Activated CD4-positive, alpha-beta T cell treated with anti-CD3 and anti-CD28 coated beads, Interleukin-2, amount 50 U/mL, for 4 hours (primary cell): ENCODE results near the gene PEG3.

Experiments used
- DNase-seq, 2 experiments: peaks; one replicate each; pipeline ENCODE4 v3.0.0-alpha.2; 2020

PEG3 gene

DNA sequence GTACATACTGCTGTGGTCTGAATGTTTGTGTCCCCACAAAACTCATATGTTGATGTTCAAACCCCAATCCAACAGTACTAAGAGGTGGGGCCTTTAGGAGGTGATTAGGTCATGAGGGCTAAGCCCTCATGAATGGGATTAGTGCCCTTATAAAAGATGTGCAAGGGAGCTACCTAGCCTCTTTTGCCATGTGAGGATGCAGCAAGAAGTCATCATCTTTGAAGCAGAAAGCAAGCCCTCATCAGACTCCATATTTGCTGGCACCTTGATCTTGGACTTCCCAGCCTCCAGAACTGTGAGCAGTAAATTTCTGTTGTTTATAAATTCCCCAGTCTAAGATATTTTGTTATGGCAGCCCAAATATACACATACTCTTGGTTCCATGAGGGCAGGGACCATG, 33.9 kb downstream of the PEG3 start:
- DNase-seq, result no peak
